ENCODE data around the gene UXS1.
A peak's percentile ranks its signal among the peaks of the same experiment; 100 is the strongest.

Gene UXS1

GRCh38 chr2:106160786-106161261 lies 33.3 kb downstream of the UXS1 start:
- peak; percentile 47 for DNase-seq
- no peaks in the 10 kb centered on the region for H3K27me3 Mint-ChIP-seq
- peak overlapping the region; percentile 98 for H3K27ac Mint-ChIP-seq
- peak overlapping the region; percentile 89 for H3K4me3 Mint-ChIP-seq
- ATAC-seq: peak; percentile 73
- H3K4me1 Mint-ChIP-seq: peaks cover 94% of the 10 kb centered on the region
- H3K9me3 Mint-ChIP-seq: no peaks in the 10 kb centered on the region
- peaks cover 60% of the 10 kb centered on the region for H3K36me3 Mint-ChIP-seq (ENCODE audit: low read depth)

DNA sequence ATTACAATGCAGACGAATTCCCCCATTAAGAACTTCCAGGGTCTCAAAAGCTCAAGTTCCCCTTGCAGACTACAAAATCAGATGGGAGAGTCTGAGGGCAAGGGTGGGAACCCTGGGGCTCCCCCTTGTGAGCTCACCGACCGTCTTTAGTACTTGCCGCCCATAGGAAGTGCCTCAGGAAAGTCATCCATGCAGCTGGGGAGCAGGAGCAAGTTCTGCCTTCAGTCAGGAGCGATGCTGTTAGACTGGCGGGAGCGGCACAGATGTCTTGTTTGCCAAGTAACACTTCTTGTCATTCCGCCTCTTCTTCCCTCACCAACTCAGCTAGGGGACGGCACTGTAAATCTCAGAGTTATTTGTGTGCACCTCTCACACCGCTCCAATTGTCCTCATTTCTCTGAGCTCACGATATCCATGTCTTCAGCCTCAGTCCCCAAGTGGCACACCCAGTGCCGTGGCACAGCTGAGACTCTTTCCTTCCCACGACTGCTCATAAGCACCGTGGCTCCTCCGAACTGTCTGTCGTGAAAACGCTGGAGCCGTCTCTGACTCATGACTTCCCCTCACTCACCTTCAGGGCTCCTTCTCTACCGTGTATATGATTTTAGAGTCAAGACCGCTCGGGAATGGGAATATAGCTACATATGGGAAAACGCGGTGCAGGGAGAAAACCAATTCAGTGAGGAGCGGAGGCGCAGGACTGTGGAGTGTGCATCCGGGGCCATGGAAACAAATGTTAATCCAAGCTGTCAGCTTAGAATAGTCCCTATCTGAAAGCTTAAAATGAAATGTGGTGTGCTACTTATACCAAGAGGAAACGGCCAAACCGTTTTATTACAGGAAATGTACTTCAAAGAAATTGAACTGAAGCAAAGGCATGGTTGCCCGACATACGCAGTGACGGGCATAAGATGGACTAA lies 34.0 kb downstream of the UXS1 start:
- Mint-ChIP-seq H3K27me3 (no peaks in the 10 kb centered on the region), H3K9me3 (peaks cover 2% of the 10 kb centered on the region), H3K36me3 (ENCODE audit: low read depth) (peaks cover 65% of the 10 kb centered on the region), H3K4me3 (peak overlapping the region; percentile 89), H3K27ac (peak overlapping the region; percentile 98), H3K4me1 (peaks cover 94% of the 10 kb centered on the region)
- DNase-seq (peak; percentile 61), ATAC-seq (peak; percentile 76)

- Mint-ChIP-seq H3K36me3 (ENCODE audit: low read depth) (peaks cover 66% of the 10 kb centered on the region), H3K27ac (peak overlapping the region; percentile 98), H3K4me1 (peaks cover 84% of the 10 kb centered on the region), H3K27me3 (no peaks in the 10 kb centered on the region), H3K4me3 (peak overlapping the region; percentile 89), H3K9me3 (peaks cover 13% of the 10 kb centered on the region)
- ATAC-seq (no peak), DNase-seq (no peak)
Observed at GRCh38 chr2:106158871-106159270, 35.2 kb downstream of the UXS1 start.

DNA sequence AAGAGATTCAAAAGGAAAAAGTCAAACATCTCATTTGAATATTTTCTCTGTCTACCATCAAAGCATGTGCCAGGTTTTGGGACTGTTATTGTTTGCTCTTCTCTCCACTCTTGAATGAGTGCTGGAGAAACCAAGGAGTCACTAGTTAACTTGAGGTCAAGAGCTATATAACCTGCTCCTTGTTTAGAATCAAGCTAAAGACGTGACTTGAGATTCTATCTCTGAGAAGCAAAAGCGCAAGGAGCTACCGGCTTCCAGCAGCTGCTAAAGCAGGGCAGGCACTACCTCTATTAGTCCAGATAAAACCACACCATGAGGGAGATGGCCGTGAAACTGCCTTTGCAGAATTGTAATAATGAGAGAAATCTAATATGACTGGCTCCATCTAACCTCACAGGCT lies 36.0 kb downstream of the UXS1 start:
- ATAC-seq (no peak), DNase-seq (no peak)
- H3K27ac Mint-ChIP-seq: peak overlapping the region; percentile 72
- peaks cover 69% of the 10 kb centered on the region for H3K36me3 Mint-ChIP-seq (ENCODE audit: low read depth)
- H3K9me3 Mint-ChIP-seq: peaks cover 20% of the 10 kb centered on the region
- H3K4me1 Mint-ChIP-seq: peaks cover 80% of the 10 kb centered on the region
- H3K27me3 Mint-ChIP-seq: no peaks in the 10 kb centered on the region
- H3K4me3 Mint-ChIP-seq: peak overlapping the region; percentile 89

DNA sequence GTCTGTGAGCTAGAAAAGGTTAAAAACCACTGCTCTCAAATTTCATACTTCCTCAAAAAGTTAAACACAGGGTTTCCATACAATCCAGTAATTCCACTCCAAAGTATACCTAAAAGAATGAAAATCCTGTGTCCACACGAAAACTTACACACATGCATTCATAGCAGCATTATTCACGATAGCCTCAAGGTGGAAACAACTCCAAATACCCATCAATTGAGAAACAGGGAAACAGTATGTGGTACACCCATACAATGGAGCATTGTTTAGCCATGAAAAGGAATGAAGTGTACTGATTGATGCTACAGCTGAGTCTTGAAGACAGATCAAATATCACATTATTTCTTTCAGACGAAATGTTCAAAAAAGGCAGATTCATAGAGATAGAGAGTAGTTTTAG lies 36.7 kb downstream of the UXS1 start:
- ATAC-seq (no peak), DNase-seq (no peak)
- Mint-ChIP-seq H3K4me3 (no peak overlapping the region), H3K4me1 (peaks cover 77% of the 10 kb centered on the region), H3K27ac (peak overlapping the region; percentile 16), H3K9me3 (peaks cover 24% of the 10 kb centered on the region), H3K36me3 (ENCODE audit: low read depth) (peaks cover 68% of the 10 kb centered on the region), H3K27me3 (no peaks in the 10 kb centered on the region)

DNA sequence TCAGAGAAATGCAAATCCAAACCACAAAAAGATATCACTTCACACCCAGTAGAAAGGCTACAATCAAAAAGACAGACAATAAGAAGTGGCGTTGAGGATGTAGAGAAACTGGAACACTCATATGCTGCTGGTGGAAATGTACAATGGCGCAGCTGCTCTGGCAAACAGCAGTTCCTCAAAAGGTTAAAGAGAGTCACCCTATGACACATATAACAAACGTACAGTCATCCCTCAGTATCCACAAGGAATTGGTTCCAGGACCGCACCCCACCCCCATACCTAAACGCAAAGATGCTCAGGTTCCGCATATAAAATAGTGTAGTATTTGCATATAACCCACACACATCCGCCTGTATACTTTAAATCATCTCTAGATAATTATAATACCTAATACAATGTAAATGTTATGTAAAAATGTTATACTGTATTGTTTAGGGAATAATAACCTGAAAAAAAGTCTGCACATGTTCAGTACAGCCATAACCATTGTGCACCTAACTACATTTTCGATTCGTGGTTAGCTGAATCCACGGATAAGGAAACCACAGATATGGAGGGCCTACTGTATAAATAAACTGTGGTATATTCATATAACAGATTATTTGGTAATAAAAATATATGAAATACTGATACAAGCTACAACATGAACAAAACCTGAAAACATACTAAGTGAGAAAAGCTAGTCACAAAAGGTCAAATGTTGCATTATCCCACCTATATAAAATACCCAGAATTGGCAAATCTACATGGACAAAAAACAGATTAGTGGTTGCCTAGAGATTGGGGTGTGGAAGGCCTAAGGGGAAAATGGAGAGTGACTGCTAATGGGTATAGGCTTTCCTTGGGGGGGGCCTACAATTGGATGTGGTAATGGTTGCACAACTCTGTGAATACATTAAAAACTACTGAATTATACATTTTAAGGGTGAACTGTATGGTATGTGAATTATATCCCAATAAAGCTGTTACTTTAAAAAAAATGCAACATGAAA lies 37.5 kb downstream of the UXS1 start:
- Mint-ChIP-seq H3K4me1 (peaks cover 71% of the 10 kb centered on the region), H3K4me3 (no peak overlapping the region), H3K27me3 (no peaks in the 10 kb centered on the region), H3K36me3 (ENCODE audit: low read depth) (peaks cover 69% of the 10 kb centered on the region), H3K9me3 (peaks cover 24% of the 10 kb centered on the region), H3K27ac (peak overlapping the region; percentile 26)
- ATAC-seq (no peak), DNase-seq (no peak)

DNA sequence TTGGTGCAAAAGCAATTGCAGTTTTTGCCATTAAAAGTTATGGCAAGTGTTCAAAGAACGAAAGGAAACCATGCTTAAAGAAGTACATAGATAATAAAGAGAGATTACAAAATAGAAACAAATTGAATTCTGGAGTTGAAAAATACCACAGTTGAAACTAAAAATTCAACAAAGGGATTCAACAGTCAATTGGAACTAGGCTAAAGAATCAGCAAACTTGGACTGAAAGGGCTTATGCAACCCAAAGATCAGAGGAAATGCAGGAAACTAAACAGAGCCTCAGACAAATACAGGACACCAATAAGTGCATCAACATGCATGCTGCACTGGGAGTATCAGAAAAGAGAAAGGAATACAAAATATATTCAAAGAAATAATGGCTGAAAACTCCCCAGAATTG lies 40.3 kb downstream of the UXS1 start:
- Mint-ChIP-seq H3K9me3 (peaks cover 24% of the 10 kb centered on the region), H3K36me3 (ENCODE audit: low read depth) (peaks cover 82% of the 10 kb centered on the region), H3K27me3 (no peaks in the 10 kb centered on the region), H3K4me1 (peaks cover 47% of the 10 kb centered on the region), H3K4me3 (no peak overlapping the region), H3K27ac (no peak overlapping the region)
- DNase-seq (no peak), ATAC-seq (no peak)

DNA sequence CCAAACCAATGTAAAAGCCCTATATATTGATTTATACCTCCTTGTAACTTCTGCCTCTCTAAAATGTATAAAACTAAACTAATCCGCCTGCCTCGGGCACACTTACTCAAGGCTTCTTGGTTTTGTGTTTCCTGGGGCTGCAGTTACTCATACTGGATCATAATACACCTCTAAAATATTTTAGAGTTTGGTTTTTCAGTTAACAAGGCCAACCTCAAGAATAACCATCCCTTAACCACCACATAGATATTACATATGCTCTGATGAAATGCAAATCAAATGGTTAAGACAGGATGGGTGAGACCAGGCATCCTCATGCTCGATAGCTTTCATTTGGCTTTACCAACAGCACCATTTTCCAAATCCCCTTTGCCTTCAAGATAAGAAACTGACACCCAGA lies 46.4 kb downstream of the UXS1 start:
- H3K4me3 Mint-ChIP-seq: peak overlapping the region; percentile 28
- peaks cover 52% of the 10 kb centered on the region for H3K4me1 Mint-ChIP-seq
- H3K27me3 Mint-ChIP-seq: no peaks in the 10 kb centered on the region
- DNase-seq: no peak
- H3K27ac Mint-ChIP-seq: peak overlapping the region; percentile 54
- peaks cover 60% of the 10 kb centered on the region for H3K36me3 Mint-ChIP-seq (ENCODE audit: low read depth)
- peak; percentile 67 for ATAC-seq
- H3K9me3 Mint-ChIP-seq: no peaks in the 10 kb centered on the region

DNA sequence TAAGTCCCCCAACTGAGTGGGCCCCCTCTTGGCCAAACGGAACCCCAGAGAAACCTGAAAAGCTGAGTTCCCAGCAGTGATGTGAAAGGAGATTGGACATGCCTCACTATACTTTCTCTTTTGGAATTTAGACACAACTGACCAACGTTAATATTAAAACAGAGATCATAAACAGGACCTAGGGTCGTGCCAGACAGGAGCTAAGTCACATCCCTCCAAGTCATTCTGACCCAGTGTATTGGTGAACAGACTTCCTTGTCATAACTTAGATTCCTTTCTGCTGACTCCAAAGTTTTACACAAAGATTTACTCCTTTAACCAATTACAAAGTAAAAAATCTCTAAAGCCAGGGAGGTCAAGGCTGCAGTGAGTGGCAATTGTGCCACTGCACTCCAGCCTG lies 46.9 kb downstream of the UXS1 start:
- Mint-ChIP-seq H3K27me3 (no peaks in the 10 kb centered on the region), H3K9me3 (no peaks in the 10 kb centered on the region), H3K4me1 (peaks cover 57% of the 10 kb centered on the region), H3K36me3 (ENCODE audit: low read depth) (peaks cover 63% of the 10 kb centered on the region), H3K27ac (peak overlapping the region; percentile 54), H3K4me3 (peak overlapping the region; percentile 28)
- ATAC-seq (no peak), DNase-seq (no peak)

DNA sequence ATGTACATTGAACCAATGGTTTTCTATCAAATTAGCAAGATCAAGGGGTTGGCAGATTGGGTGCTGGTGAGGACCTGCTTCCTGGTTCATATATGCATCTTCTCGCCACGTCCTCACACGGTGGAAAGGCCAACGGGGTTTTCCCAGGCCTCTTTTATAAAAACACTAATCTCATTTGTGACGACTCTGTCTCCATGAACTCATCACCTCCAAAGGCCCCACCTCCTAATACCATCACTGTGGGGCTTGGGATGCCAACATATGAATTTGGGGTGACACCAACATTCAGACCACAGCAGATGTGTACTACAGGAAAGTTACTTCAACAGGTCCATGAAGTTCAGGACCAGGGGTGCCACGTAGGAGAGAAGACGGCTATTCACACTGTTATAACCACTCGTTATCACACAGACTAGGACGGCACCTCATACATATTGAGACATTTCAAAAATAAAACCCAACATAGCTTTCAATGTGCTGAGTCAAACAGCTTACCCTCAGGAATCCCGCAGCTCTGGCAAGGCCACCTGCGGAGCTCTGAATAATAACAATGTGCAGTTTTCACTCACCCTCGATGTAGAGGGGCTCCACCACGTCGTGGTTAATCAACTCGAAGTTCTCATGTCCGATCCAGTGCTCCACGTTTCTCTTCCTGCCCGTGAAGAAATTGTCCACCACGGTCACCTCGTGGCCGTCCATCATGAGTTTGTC lies 49.3 kb downstream of the UXS1 start:
- Mint-ChIP-seq H3K9me3 (no peaks in the 10 kb centered on the region), H3K36me3 (ENCODE audit: low read depth) (peaks cover 55% of the 10 kb centered on the region), H3K4me3 (peak overlapping the region; percentile 38), H3K4me1 (peaks cover 70% of the 10 kb centered on the region), H3K27ac (peak overlapping the region; percentile 86), H3K27me3 (no peaks in the 10 kb centered on the region)
- ATAC-seq: peak; percentile 47
- DNase-seq: no peak

GRCh38 chr2:106143495-106144215 lies 50.4 kb downstream of the UXS1 start:
- Mint-ChIP-seq H3K4me1 (peaks cover 78% of the 10 kb centered on the region), H3K27me3 (no peaks in the 10 kb centered on the region), H3K4me3 (peak overlapping the region; percentile 3), H3K36me3 (ENCODE audit: low read depth) (peaks cover 47% of the 10 kb centered on the region), H3K9me3 (no peaks in the 10 kb centered on the region), H3K27ac (peak overlapping the region; percentile 86)
- ATAC-seq (no peak), DNase-seq (no peak)

DNA sequence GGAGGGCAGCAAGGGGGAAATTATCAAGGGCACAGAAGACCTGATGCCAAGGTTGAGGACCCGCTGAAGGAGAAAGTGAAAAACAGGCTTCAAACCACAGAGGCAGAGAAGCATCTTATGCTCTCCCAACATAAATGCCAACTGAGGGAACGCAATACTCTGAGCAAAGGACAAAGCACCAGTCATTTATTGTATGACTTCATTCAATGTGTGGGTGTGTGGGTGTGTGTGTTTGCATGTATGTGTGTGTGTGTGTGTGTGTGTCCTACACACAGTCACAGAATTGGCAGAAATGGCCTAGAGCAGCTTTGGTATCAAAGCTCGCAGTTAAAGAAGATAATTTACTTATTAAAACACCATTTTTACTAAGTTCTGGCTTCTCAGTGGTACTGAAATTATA lies 51.4 kb downstream of the UXS1 start:
- peaks cover 81% of the 10 kb centered on the region for H3K4me1 Mint-ChIP-seq
- DNase-seq: no peak
- peak; percentile 52 for ATAC-seq
- H3K36me3 Mint-ChIP-seq (ENCODE audit: low read depth): peaks cover 50% of the 10 kb centered on the region
- H3K27ac Mint-ChIP-seq: peak overlapping the region; percentile 82
- H3K4me3 Mint-ChIP-seq: no peak overlapping the region
- H3K27me3 Mint-ChIP-seq: no peaks in the 10 kb centered on the region
- no peaks in the 10 kb centered on the region for H3K9me3 Mint-ChIP-seq

DNA sequence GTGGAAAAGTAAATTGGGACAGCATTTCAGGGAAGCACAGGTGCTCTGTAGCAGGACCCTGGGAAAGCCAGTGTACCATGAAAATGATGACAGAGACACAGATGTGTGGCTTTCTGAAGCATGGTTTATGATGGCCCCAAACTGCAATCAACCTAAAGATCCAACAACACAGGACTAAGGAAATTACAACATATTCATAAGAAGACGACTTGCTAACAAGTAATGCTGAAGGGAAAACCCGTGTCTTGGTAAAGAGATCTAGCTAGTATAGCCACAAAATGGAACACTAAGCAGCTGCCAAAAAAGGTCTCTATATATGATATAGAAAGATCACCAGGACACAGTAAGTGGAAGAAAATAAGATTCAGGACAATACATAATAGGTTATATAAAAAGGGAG lies 53.2 kb downstream of the UXS1 start:
- Mint-ChIP-seq H3K27me3 (no peaks in the 10 kb centered on the region), H3K4me3 (peak overlapping the region; percentile 19), H3K36me3 (ENCODE audit: low read depth) (peaks cover 48% of the 10 kb centered on the region), H3K9me3 (no peaks in the 10 kb centered on the region), H3K27ac (peak overlapping the region; percentile 79), H3K4me1 (peaks cover 69% of the 10 kb centered on the region)
- DNase-seq: no peak
- ATAC-seq: peak; percentile 41

All from activated naive CD8-positive, alpha-beta T cell treated with anti-CD3 and anti-CD28 coated beads, Interleukin-2, amount 50 U/mL, for 24 hours (primary cell).